MV-4-11 (cell line): ENCODE measurements around the gene OR10D3.
A peak's percentile ranks its signal among the peaks of the same experiment; 100 is the strongest.
"Not testable (repeated sequence)": the region's sequence is repeated elsewhere in the genome, so short reads cannot be mapped to it uniquely, and the experiment has no call there.

ENCODE experiments used
- DNase-seq: peaks from one replicate; lab custom pipeline; 2025; lab: John Stamatoyannopoulos, UW

Gene OR10D3

DNA sequence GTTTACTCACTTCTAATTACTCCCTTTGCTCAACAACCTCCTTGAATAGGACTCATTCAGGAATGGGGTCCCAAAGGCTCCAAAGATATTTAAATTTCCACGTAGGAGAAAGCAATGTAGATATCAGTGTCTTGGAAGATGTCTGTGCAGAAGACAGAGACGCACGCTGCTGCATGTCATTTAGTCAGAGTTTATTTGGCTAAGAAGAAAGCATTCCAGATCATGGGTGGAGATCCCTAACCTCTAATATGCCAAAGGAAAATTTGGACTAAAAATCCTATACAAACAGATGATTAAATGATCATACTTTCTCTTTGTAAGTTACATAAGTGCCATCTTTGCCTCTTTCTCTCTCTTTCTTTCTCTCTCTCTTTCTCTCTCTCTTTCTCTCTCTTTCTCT is at the start of gene OR10D3:
Gene OR10D3 (plus strand): TSS at position 278 of the 400 bp plus-strand sequence. CDS start 1,925 bp downstream, outside the sequence.
- no peak for DNase-seq

DNA sequence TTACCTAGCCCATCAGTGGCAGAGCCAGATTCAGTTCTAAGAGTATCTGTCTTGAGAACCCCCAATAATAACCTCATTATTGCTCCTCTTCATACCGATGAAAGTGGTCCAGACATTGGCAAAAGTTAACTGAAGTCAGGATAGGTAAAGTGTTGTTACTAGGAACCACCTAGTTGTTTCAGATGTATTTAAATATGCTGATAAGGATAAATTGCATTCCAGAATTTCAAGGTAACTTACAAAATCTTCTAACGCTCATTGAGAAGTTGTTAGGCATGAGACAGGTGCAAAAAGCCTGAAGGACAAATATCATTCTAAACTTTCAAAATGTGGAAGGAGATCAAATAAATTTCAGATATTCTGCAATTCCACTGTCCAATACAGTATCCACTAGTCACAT is 40.1 kb upstream of the OR10D3 start:
- DNase-seq = no peak

DNA sequence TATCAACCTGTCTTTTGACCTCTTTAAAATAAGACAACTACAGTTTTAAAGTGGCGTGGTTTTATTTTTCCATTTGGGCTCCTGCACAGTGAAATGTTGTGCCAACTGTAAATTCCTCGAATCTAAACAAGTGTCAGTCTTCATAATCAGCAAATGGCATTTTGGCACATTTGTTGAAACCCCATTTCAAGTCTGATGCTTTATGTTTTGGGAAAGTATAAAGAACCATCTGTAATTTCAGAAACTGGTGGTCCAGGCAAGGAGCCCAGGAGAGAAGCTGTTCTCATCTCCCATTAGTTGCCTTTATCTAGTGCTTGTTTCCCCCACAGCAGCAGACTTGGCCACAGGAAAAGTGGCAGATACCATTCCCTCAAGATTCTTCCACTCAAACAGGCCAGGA is 35.2 kb upstream of the OR10D3 start:
- DNase-seq = no peak

GRCh38 chr11:124150684-124151083 is 32.5 kb upstream of the OR10D3 start:
- DNase-seq = peak; percentile 83

DNA sequence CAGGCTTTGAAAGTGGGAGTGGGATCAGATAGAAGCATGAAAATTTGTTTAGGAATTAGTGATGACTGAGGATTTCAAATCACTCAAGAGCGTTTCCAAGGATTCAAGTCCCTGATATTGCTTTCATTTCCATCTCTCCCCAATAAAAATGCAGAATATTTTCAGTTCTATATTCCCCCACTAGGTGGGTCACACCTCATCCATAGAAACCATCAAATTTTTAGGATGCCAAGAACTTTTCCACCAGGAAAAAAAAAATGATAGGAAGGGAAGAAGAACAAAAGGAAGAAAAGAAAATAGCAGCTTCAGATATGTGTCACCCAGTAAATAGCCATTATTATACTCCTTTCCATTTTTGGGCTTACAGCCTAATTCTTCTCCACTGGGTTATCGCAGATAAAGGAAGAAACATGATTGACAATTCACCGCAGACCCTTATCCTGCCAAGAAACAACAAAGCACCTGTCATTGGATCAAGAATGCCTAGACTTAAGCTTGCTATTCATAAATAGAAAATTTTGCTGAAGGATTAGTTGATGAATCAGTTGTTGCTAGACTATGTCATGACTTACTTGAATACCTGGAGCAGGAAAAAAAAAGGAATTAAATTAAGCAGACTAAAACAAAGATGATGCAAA is 30.3 kb upstream of the OR10D3 start:
- DNase-seq = no peak

DNA sequence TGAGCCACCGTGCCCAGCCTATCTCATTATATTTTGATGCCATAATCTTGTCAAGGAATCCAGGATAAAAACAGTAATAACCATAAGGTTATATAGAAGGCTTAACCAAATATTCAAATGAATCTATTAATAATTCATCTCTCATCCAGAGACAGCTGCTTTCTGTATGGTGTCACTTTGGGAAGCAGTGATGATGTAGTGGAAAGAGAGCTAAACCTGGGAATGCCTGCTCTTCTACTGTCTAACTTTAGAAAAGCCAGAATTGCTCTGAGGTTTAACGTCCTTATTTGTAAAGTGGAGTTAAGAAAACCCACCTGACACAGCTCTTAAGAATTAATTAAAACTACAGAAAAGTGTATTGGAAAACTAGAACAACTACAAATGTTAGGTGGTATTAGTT is 29.3 kb upstream of the OR10D3 start:
- no peak for DNase-seq

- DNase-seq = no peak
These were observed 23.7 kb upstream of the OR10D3 start for GRCh38 chr11:124159481-124159880.

- DNase-seq = no peak
These were observed 22.2 kb upstream of the OR10D3 start for GRCh38 chr11:124160986-124161385.

- no peak for DNase-seq
These were observed 15.3 kb upstream of the OR10D3 start for GRCh38 chr11:124167826-124168231.

GRCh38 chr11:124168796-124169195 is 14.3 kb upstream of the OR10D3 start:
- DNase-seq = no peak

DNA sequence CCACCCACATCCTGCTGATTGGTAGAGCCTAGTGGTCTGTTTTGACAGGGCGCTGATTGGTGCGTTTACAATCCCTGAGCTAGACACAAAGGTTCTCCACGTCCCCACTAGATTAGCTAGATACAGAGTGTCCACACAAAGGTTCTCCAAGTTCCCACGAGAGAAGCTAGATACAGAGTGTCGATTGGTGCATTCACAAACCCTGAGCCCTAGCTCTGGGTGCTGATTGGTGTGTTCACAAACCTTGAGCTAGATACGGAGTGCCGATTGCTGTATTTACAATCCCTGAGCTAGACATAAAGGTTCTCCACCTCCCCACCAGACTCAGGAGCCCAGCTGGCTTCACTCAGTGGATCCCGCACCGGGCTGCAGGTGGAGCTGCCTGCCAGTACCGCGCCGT is 12.8 kb upstream of the OR10D3 start:
- DNase-seq = not testable (repeated sequence)

DNA sequence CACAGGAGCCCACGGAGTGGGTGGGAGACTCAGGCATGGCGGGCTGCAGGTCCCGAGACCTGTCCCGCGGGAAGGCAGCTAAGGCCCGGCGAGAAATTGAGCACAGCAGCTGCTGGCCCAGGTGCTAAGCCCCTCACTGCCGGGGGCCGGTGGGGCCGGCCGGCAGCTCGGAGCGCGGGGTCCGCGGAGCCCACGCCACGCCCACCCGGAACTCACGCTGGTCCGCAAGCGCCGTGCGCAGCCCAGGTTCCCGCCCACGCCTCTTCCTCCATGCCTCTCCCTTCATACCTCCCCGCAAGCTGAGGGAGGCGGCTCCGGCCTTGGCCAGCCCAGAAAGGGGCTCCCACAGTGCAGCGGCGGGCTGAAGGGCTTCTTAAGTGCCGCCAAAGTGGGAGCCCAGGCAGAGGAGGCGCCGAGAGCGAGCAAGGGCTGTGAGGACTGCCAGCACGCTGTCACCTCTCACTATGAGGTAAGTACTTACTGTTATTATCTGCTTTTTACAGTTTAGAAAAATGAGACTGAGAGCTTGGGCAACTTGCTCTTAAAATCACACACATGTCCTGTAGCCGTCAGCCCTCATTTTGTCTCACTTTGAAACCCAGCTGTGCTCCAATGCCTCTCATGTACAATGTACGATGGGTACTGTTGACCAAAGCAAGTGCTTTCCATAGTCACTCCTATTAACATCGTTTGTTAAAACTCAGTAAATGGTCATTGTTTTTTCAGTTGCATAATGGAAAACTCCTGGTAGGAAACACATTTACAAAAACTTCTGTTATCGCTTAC is 12.2 kb upstream of the OR10D3 start:
- no peak for DNase-seq

DNA sequence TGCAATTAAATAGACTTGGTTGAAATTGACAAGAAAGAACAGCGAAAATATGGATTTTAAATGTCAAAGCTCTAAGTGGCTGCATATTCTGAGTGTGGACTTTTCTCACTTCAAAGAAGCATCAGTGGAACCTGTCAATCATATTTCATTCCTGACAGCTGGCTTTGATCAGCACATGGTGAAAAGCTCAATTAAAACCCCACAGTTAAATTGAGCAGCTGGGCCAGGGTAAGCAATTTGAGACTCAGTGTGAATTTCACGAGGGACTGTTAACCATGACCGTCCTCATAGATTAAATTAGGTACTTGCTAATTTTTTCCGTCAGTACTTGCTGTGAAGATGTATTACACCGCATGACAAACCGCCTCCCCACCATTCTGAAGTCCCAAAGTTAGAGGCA is 11.0 kb upstream of the OR10D3 start:
- no peak for DNase-seq

GRCh38 chr11:124172599-124172998 is 10.5 kb upstream of the OR10D3 start:
- no peak for DNase-seq

- DNase-seq = peak; percentile 40
These were observed 9.1 kb upstream of the OR10D3 start for GRCh38 chr11:124174001-124174583.

DNA sequence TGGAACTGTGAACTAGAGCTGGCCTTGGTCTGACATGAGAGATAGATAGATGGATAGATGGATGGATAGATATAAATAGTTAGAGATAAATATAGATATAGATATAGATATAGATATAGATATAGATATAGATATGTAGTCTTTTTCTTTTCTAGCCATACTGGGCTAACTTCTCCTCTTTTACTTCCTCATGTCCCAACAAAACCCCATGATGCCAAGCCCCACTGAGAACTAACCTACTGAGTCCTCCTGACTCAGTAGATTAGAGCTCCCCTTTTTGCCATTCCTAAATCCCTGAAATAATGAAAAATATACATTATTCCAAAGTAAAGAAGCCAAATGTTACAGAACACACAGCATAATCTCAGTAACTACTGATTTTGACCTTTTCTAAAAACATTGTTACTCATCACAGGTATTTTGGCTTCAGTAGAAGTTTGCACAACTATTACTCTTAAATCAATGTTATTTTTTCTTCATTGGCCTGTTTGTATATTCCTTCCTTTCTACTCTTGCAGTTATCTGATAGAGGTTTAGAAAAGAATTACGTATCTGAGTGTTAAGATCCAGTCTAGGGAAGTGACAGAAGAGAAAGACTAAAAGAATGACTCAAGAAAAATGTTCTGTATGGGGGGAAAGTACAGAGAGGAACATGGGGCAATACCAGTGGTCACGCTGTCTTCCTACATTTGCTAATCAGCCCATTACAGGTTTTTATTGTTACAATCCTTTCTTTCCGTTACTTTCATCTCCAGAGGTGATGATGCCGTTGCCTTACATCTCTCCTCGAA is 6.0 kb upstream of the OR10D3 start:
- no peak for DNase-seq

DNA sequence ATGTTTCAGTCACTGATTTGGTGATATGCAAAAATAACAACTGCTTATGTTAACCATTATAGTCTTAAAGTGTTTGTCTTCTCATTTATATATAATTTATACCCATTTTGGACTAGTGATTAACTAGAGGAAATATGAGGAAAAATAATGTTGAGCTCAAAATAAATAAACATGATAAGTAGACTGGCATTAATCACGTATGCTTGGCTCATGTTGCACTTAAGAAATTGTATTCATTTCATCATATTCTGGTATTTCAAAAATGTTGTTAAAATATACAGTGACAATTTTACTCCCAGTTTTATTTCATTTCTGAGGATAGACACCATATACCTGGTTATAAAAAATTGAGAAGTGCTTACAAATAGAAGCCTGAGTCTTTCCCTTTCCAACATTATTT is 3.8 kb upstream of the OR10D3 start:
- no peak for DNase-seq

DNA sequence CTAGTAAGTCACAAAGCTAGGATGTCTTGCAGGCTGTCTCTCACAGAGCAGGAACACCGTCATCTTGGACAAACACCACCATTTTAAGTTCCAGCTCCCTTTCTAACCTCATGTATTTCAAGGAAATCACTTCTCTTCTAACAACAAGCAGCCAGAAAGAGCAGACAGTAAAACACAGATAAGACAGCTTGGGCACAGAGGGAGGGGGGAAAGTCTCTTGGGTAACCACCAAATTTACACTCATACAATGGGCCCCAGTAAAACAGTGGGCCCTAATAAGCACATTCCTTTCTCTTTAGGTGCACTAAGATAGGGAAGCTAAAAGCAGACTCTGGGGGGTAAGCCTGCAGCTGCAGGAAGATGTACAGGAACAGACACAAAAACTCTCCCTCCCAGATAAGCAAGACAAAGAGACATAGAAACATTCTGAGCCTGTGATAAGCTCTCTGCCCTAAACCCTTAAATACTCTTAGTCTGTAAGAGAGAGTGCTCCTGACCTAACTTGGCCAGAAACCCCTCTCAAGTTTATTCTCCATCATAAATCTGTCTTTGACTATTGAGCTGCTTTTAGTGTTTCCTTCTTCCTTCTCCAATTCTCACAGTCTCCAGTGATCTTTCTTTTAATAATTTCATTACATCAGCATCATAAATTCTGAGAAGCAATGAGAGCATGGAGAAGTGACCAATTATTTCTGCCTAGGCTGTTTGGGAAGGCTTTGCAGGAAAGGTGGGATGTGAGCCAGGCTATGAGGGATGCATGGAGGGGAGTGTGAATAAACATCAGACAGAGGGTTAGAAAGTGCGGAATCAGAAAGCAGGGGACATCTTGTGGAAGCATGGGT is 7.4 kb downstream of the OR10D3 start:
- DNase-seq = no peak

DNA sequence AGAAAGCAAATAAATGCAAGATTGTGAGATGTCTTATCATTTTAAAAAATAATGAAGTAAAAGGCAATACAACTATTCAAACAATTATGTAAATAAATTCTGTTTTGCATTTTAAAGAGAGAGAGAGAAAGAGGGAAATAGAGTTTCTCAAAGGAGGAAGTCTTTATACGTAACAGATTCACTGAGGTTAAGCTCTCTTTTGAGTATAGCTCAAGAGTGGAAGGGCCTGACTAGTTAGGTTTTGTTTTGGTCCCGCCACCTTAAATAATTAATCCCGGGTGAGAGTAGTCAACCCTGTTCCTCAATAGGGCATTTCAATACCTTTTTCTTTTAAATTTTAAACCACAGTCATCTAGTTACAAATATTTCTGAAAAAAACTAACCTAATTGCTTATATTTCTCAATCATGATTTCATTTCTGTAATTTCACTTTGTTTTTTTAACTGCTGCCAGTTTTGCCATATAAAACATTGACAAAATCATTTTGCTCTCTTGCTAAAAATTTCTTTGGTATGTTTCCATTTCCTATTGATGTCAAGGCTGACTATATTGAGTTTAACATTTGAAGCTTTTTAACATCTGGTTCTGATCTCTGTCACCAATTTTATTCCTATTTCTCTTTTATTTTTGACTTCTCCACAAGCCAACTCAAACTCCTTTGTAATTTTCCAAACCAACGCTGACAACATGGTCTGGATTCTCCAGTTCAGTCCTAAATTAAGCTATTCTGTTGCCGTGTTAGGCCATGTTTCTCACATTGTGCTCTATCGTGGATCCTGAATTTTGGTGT is 10.3 kb downstream of the OR10D3 start:
- peak; percentile 55 for DNase-seq

GRCh38 chr11:124194293-124195188 is 11.4 kb downstream of the OR10D3 start:
- DNase-seq = no peak
